NCI-H2107 treated with DMSO at 0.1 percent for 48 hours (cell line): Measurements from ENCODE around the gene RAB32.

Experiments used
- DNase-seq: peaks from one replicate; lab custom pipeline; 2025; ENCODE audit not compliant: unreplicated experiment; lab: John Stamatoyannopoulos, UW

The RAB32 gene

GRCh38 chr6:146581968-146582367 lies 38.3 kb downstream of the RAB32 start:
- DNase-seq = no peak

GRCh38 chr6:146582857-146583256 lies 39.2 kb downstream of the RAB32 start:
- DNase-seq = no peak

DNA sequence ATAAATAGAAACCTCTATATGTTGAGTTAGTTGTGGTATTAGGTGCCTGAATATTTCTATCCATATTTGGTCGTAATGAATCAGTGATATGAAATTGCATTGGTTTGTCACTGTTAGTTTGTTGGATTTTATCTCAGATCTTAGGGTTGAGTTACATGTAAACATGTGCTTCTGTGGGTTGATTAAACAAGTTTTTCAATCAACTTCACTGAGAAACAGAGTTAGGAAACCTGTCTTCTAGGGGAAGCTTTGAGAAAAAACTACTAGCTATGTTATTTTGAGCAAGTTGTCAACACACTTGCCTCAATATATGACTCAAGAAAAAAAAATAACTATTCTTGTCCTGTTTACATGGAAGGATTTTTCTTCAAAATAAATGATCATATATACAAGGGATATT lies 40.3 kb downstream of the RAB32 start:
- no peak for DNase-seq

DNA sequence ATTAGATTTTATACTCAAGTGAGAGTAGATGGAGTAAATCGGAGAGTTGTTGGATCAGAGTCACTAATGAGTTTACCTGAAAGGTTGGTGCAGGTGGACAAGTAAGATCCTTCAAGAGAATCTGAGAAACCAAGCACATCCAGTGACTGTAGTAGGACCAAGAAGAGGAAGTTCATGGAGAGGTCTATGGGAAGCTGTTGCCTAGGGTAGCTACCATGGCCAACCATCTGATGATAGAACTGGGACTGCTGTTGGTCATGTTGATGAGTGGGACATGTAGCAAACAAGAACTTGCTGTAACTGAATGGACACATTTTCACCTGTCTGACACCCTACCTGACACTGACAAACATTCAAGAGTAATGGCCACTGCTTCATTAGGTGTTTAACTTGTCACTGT lies 43.8 kb downstream of the RAB32 start:
- no peak for DNase-seq

GRCh38 chr6:146590492-146590891 lies 46.9 kb downstream of the RAB32 start:
- no peak for DNase-seq

DNA sequence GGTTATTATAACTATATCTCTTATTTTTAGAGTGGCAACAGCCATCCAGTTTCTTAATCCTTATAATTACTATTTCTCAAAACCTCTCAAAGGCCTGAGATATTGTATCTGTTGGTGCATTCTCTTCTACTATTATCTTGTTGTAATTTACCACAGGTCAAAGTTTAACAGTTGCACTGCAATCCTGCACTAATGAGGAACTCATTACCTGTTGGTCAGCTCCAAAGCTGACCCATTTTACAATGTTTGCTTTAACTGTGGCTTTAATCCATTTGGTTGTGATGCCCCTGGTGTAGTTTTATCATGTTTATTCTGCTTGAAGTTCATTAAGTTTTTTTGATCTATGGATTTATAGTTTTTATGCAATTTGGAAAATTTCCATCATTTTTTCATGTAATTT lies 48.8 kb downstream of the RAB32 start:
- DNase-seq = no peak

- no peak for DNase-seq
Observed at GRCh38 chr6:146593986-146594385, 50.4 kb downstream of the RAB32 start.

GRCh38 chr6:146594495-146594894 lies 50.9 kb downstream of the RAB32 start:
- no peak for DNase-seq

GRCh38 chr6:146595972-146596731 lies 52.5 kb downstream of the RAB32 start:
- DNase-seq = no peak

DNA sequence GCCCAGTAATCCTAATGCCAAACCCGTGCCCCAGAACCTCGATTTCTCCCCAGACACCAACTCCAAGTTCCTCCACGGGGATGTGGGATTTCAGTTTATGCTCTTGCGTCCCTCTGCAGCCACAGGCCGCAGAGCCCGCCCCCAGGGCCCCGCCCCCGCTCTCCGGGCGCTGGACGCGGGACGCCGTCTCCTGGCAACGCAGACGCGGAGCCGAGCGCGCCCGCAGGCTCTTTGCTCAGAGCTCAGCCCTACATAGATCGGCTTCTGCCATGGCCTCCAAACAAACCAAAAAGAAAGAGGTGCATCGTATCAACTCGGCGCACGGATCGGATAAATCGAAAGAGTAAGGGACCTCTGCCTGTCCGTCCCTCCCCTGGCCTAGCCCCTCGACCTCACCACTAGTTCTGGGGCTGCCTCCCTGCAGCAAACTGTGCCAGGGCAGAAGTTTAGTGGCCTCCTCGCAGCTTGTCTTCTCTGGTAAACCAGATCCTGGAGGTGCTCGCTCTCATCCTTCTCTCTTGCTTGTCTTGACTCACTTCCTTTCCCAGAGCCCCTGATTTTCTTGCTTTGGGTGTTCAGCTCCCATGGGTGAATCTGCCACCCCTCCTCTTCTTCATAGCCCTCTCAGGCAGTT lies 55.3 kb downstream of the RAB32 start, which contains the start of gene ADGB:
Gene ADGB, plus strand, starts transcription at position 201 of the 634 bp plus-strand sequence. Its CDS starts 69 bp downstream, at position 270.
- DNase-seq = no peak

DNA sequence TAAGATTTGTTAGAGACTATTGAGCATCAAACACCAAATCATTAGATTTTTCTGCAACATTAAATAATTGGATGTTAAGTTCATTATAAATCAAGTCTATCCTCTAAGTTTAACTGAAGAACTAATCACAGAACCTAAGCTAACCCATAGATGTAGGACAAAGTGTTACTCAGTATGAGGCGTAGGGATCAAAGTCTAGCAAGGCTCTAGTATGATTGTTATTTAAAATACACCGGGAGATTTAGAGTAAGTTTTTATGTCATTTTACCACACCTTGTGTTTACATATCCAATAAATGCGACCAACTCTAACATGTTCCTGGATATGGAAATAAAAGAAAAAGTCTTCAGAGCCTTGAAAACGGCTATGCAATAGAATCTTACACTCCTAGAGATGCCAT lies 57.7 kb downstream of the RAB32 start:
- DNase-seq = no peak

DNA sequence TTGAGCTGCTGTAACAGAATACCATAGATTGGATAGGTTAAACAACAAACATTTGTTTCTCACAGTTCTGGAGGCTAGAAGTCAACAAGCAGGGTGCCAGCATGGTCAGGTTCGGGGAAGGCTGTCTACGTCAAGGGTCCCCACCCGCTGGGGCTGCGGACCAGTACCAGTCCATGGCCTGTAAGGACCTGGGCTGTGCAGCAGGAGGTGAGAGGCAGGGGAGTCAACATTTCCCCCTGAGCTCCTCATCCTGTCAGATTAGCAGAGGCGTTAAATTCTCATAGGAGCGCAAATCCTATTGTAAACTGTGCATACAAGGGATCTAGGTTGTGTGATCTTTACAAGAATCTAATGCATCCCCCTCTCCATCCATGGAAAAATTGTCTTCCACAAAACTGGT lies 58.9 kb downstream of the RAB32 start:
- DNase-seq = no peak
